Keratinocyte (primary cell): ENCODE data around the gene KRT37. TPM values are rescaled to one million over a fixed set of nuclear protein-coding genes. Genes with fewer than 3 reads are reported as not detected.

ENCODE experiments used
- DNase-seq: peaks from one replicate; pipeline ENCODE4 v3.0.0-alpha.2; 2011; ENCODE audit warnings: low read depth, missing footprints, low spot score
- FAIRE-seq: peaks from 2 replicates; lab custom pipeline; 2011; peaks lifted over from hg19 to GRCh38; lab: Jason Lieb, UNC
- H2AFZ ChIP-seq: 2 replicates; pipeline ENCODE4 v1.6.0; 2012; ENCODE audit warnings: low read length, control low read depth, inconsistent platforms; ENCODE audit not compliant: control insufficient read depth
- H3K27ac ChIP-seq: 2 replicates; pipeline ENCODE4 v1.5.1; 2011; ENCODE audit warnings: low read length; ENCODE audit not compliant: control insufficient read depth, insufficient read depth
- H3K27me3 ChIP-seq: 3 replicates; pipeline ENCODE4 v1.6.0; 2011; ENCODE audit warnings: low read length; ENCODE audit not compliant: control insufficient read depth, insufficient read depth; ENCODE audit errors: extremely low read depth
- H3K36me3 ChIP-seq, 2 experiments: 2 replicates in 1 of 2; 3 replicates in 1 of 2; pipeline ENCODE4 v1.5.1; 2011; ENCODE audit warnings: low read length in 2 of 2, mild to moderate bottlenecking in 1 of 2; ENCODE audit not compliant: control insufficient read depth in 2 of 2, insufficient read depth in 2 of 2; ENCODE audit errors: extremely low read depth in 1 of 2
- H3K4me1 ChIP-seq: 3 replicates; pipeline ENCODE4 v1.5.1; 2011; ENCODE audit warnings: low read length; ENCODE audit not compliant: control insufficient read depth, insufficient read depth; ENCODE audit errors: extremely low read depth
- H3K4me2 ChIP-seq: 3 replicates; pipeline ENCODE4 v1.6.0; 2011; ENCODE audit warnings: low read depth, low read length; ENCODE audit not compliant: control insufficient read depth, insufficient read depth; ENCODE audit errors: extremely low read depth
- H3K4me3 ChIP-seq, 3 experiments: fragments of 200-600 bp in 1 of 3; sonication (generic) in 1 of 3; 2 replicates in 2 of 3; 3 replicates in 1 of 3; pipeline ENCODE4 v1.5.1; 2011 to 2016; ENCODE audit warnings: low read length in 3 of 3, mild to moderate bottlenecking in 3 of 3, control low read depth in 2 of 3, inconsistent platforms in 1 of 3, low read depth in 1 of 3, mixed read lengths in 1 of 3, mixed run types in 1 of 3, moderate library complexity in 1 of 3; ENCODE audit not compliant: control insufficient read depth in 2 of 3, insufficient read depth in 2 of 3; ENCODE audit errors: extremely low read depth in 1 of 3
- H3K79me2 ChIP-seq: 2 replicates; pipeline ENCODE4 v1.6.0; 2012; ENCODE audit warnings: low read length; ENCODE audit not compliant: control insufficient read depth, insufficient read depth
- H3K9ac ChIP-seq: 3 replicates; pipeline ENCODE4 v1.6.0; 2011; ENCODE audit warnings: low read length; ENCODE audit not compliant: control insufficient read depth, insufficient read depth; ENCODE audit errors: extremely low read depth
- H3K9me1 ChIP-seq: 3 replicates; pipeline ENCODE4 v1.6.0; 2011; ENCODE audit warnings: low read length; ENCODE audit not compliant: control insufficient read depth, insufficient read depth; ENCODE audit errors: extremely low read depth
- H3K9me3 ChIP-seq: 2 replicates; pipeline ENCODE4 v1.5.1; 2012; ENCODE audit warnings: low read depth, low read length; ENCODE audit not compliant: control insufficient read depth
- H4K20me1 ChIP-seq: 3 replicates; pipeline ENCODE4 v1.6.0; 2011; ENCODE audit warnings: low read length; ENCODE audit not compliant: control insufficient read depth, insufficient read depth; ENCODE audit errors: extremely low read depth
- EZH2 ChIP-seq: IDR thresholded peaks from one replicate; pipeline ENCODE4 v1.6.1; 2012; ENCODE audit warnings: inconsistent platforms, mild to moderate bottlenecking, low read length, moderate library complexity
- dilution Hi-C: fragments of 300-500 bp; cut with MboI; formaldehyde crosslinking; loops from one replicate; pipeline ENCODE4 v1.7.0; 2020; ENCODE audit warnings: low sequenced_read_pairs; ENCODE audit not compliant: extremely low pct_ligation_motif_present
- polyA plus RNA-seq, 5 experiments: library from polyadenylated mRNA; depleted of rRNA in 3 of 5; stranded (reverse) in 3 of 5; stranded (forward) in 1 of 5; unstranded in 1 of 5; fragments of >200 nt; gene quantifications; 1 replicate in 1 of 5; 2 replicates in 3 of 5; 3 replicates in 1 of 5; pipeline versions ENCODE4 v1.2.1 to v1.2.3, GENCODE V29; 2011 to 2012; ENCODE audit warnings: missing spikeins in 2 of 5, low read depth in 1 of 5, low replicate concordance in 1 of 5
- small RNA-seq, 3 experiments: library from RNA; depleted of rRNA; stranded (forward); fragments of <200 nt; gene quantifications; one replicate each; pipeline ENCODE3, GENCODE V24; 2012; ENCODE audit warnings: low read depth in 3 of 3, low replicate concordance in 1 of 3; ENCODE audit not compliant: insufficient read length in 3 of 3
- TF ChIP-seq, protein P1 (sequence below), 3 experiments: IDR thresholded peaks in 1 of 3; conservative IDR thresholded peaks in 1 of 3; optimal IDR thresholded peaks in 1 of 3; 2 replicates in 2 of 3; 3 replicates in 1 of 3; pipeline versions ENCODE3 to v1.5.1; 2011; ENCODE audit warnings: low read length in 3 of 3, mild to moderate bottlenecking in 3 of 3, moderate library complexity in 2 of 3, control low read depth in 1 of 3, inconsistent platforms in 1 of 3; ENCODE audit not compliant: insufficient read depth in 2 of 3; ENCODE audit errors: extremely low read depth in 1 of 3

KRT37 gene
- polyA plus RNA-seq, 1 donor (not counting 4 experiments of a cell fraction or from before 2014, with no cell fraction given) = 0.08 TPM

- H2AFZ ChIP-seq = no peak overlapping the region
- TF ChIP-seq, protein P1, sequence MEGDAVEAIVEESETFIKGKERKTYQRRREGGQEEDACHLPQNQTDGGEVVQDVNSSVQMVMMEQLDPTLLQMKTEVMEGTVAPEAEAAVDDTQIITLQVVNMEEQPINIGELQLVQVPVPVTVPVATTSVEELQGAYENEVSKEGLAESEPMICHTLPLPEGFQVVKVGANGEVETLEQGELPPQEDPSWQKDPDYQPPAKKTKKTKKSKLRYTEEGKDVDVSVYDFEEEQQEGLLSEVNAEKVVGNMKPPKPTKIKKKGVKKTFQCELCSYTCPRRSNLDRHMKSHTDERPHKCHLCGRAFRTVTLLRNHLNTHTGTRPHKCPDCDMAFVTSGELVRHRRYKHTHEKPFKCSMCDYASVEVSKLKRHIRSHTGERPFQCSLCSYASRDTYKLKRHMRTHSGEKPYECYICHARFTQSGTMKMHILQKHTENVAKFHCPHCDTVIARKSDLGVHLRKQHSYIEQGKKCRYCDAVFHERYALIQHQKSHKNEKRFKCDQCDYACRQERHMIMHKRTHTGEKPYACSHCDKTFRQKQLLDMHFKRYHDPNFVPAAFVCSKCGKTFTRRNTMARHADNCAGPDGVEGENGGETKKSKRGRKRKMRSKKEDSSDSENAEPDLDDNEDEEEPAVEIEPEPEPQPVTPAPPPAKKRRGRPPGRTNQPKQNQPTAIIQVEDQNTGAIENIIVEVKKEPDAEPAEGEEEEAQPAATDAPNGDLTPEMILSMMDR (optimal IDR thresholded peaks at IDR 0.05 in 1 of 3, IDR thresholded peaks at IDR 0.05 in 1 of 3, conservative IDR thresholded peaks at IDR 0.05 in 1 of 3; ENCODE audit: extremely low read depth in 1 of 3, insufficient read depth in 2 of 3, low read length in 3 of 3) = no peak
- TF ChIP-seq EZH2 = no peak
- dilution Hi-C loops = no loop called here
- H4K20me1 ChIP-seq = no peaks in the 10 kb centered on the region
- no peaks in the 10 kb centered on the region for H3K9me1 ChIP-seq
- no peaks in the 10 kb centered on the region for H3K36me3 ChIP-seq
- no peaks in the 10 kb centered on the region for H3K9me3 ChIP-seq
- H3K79me2 ChIP-seq = no peaks in the 10 kb centered on the region
- no peaks in the 10 kb centered on the region for H3K27me3 ChIP-seq
- FAIRE-seq (peak; percentile 79), DNase-seq (no peak)
- no peak overlapping the region for H3K9ac ChIP-seq
- H3K4me3 ChIP-seq = no peak overlapping the region
- H3K4me1 ChIP-seq = peaks cover 25% of the 10 kb centered on the region
- H3K27ac ChIP-seq = peak overlapping the region; percentile 11
- no peak overlapping the region for H3K4me2 ChIP-seq
Observed at GRCh38 chr17:41377546-41377945, 46.8 kb downstream of the KRT37 start.

Small RNAs within 50 kb of the gene (small RNA-seq; reads per million reads assigned to genes)
- 0.20 to 1.5 (median 1.0) reads per million in 3 experiments for gene RNU2-32P

Other genes starting within 250 kb of the KRT37 start
- gene KRTAP4-2, start 246.4 kb downstream of the KRT37 start, polyA plus RNA-seq = not detected in 3 replicates
- gene KRTAP4-1, start 239.7 kb downstream of the KRT37 start, polyA plus RNA-seq = not detected in 3 replicates
- not detected in 3 replicates for gene KRTAP9-1, start 234.7 kb downstream of the KRT37 start, polyA plus RNA-seq
- not detected in 3 replicates for gene KRTAP9-2, start 197.9 kb downstream of the KRT37 start, polyA plus RNA-seq
- gene KRTAP9-3, start 192.1 kb downstream of the KRT37 start, polyA plus RNA-seq = not detected in 3 replicates
- not detected in 3 replicates for gene KRTAP9-8, start 186.6 kb downstream of the KRT37 start, polyA plus RNA-seq
- gene KRTAP9-4, start 174.9 kb downstream of the KRT37 start, polyA plus RNA-seq = not detected in 3 replicates
- not detected in 3 replicates for gene KRTAP9-9, start 169.2 kb downstream of the KRT37 start, polyA plus RNA-seq
- not detected in 3 replicates for gene KRTAP9-6, start 159.2 kb downstream of the KRT37 start, polyA plus RNA-seq
- not detected in 3 replicates for gene KRTAP9-7, start 148.9 kb downstream of the KRT37 start, polyA plus RNA-seq
- not detected in 3 replicates for gene KRTAP29-1, start 121.7 kb downstream of the KRT37 start, polyA plus RNA-seq
- gene KRTAP16-1, start 115.3 kb downstream of the KRT37 start, polyA plus RNA-seq = not detected in 3 replicates
- not detected in 3 replicates for gene KRTAP17-1, start 108.9 kb downstream of the KRT37 start, polyA plus RNA-seq
- 0.14 TPM in 1 of 3 replicates, not detected in the others for gene KRT33A, start 73.8 kb downstream of the KRT37 start, polyA plus RNA-seq
- 0.18 to 0.33 TPM (median 0.21 TPM) in 3 replicates for gene KRT33B, start 54.8 kb downstream of the KRT37 start, polyA plus RNA-seq
- 4.4 to 4.8 TPM (median 4.6 TPM) in 3 replicates for gene KRT34, start 42.3 kb downstream of the KRT37 start, polyA plus RNA-seq
- 20.5 to 45.2 TPM (median 24.9 TPM) in 3 replicates for gene KRT31, start 27.0 kb downstream of the KRT37 start, polyA plus RNA-seq
- not detected in 3 replicates for gene KRT38, start 16.4 kb upstream of the KRT37 start, polyA plus RNA-seq
- gene KRT32, start 42.8 kb upstream of the KRT37 start, polyA plus RNA-seq = 0.03 TPM in 1 of 3 replicates, not detected in the others
- gene KRT35, start 56.6 kb upstream of the KRT37 start, polyA plus RNA-seq = not detected in 3 replicates
- not detected in 3 replicates for gene KRT36, start 65.3 kb upstream of the KRT37 start, polyA plus RNA-seq
- 15.2 to 46.6 TPM (median 24.0 TPM) in 3 replicates for gene KRT13, start 81.0 kb upstream of the KRT37 start, polyA plus RNA-seq
- 505 to 838 TPM (median 729 TPM) in 3 replicates for gene KRT15, start 94.3 kb upstream of the KRT37 start, polyA plus RNA-seq
- 29.7 to 60.4 TPM (median 35.5 TPM) in 3 replicates for gene KRT19, start 103.7 kb upstream of the KRT37 start, polyA plus RNA-seq
- gene KRT9, start 147.5 kb upstream of the KRT37 start, polyA plus RNA-seq = 0.85 to 1.6 TPM (median 1.5 TPM) in 3 replicates
- gene KRT14, start 162.3 kb upstream of the KRT37 start, polyA plus RNA-seq = 26,041 to 32,523 TPM (median 29,603 TPM) in 3 replicates
- 1,163 to 4,746 TPM (median 1,851 TPM) in 3 replicates for gene KRT16, start 188.2 kb upstream of the KRT37 start, polyA plus RNA-seq
- gene KRT17, start 200.0 kb upstream of the KRT37 start, polyA plus RNA-seq = 6,440 to 12,579 TPM (median 8,666 TPM) in 3 replicates